NCI-H2196 (cell line): ENCODE results near the gene FANCG.
A peak's percentile ranks its signal among the peaks of the same experiment; 100 is the strongest.

Source experiments
- DNase-seq: peaks from one replicate; lab custom pipeline; 2025; ENCODE audit not compliant: unreplicated experiment; lab: John Stamatoyannopoulos, UW

Gene FANCG

GRCh38 chr9:35104586-35104985 is 24.8 kb upstream of the FANCG start:
- DNase-seq, result no peak

GRCh38 chr9:35103660-35104191 is 24.0 kb upstream of the FANCG start:
- no peak for DNase-seq

GRCh38 chr9:35102769-35103659 is 23.3 kb upstream of the FANCG start, which contains the start of gene STOML2:
Gene STOML2 (minus strand): TSS chr9:35103131. CDS start chr9:35103094, 37 bp downstream.
- DNase-seq, result peak; percentile 95

GRCh38 chr9:35102465-35102768 is 22.7 kb upstream of the FANCG start:
- no peak for DNase-seq

GRCh38 chr9:35097573-35097972 is 17.8 kb upstream of the FANCG start:
- no peak for DNase-seq

- DNase-seq, result peak; percentile 88
These were observed 16.5 kb upstream of the FANCG start, which contains the start of gene PIGO for GRCh38 chr9:35096035-35096849. Gene PIGO (minus strand): TSS chr9:35096591. CDS start chr9:35095565, 1,026 bp downstream.

- no peak for DNase-seq
These were observed 11.8 kb upstream of the FANCG start for GRCh38 chr9:35091536-35091935.

- DNase-seq, result no peak
These were observed 9.7 kb upstream of the FANCG start for GRCh38 chr9:35089434-35089833.

- no peak for DNase-seq
These were observed 5.3 kb upstream of the FANCG start for GRCh38 chr9:35085078-35085477.

- DNase-seq, result no peak
These were observed 709 bp downstream of the FANCG start for GRCh38 chr9:35079041-35079425.

- DNase-seq, result no peak
These were observed 1.7 kb downstream of the FANCG start for GRCh38 chr9:35078066-35078465.

GRCh38 chr9:35076848-35077247 is 2.9 kb downstream of the FANCG start:
- DNase-seq, result no peak

- DNase-seq, result no peak
These were observed 4.4 kb downstream of the FANCG start for GRCh38 chr9:35075358-35075757.

GRCh38 chr9:35074791-35075190 is 5.0 kb downstream of the FANCG start:
- no peak for DNase-seq

- no peak for DNase-seq
These were observed 5.6 kb downstream of the FANCG start for GRCh38 chr9:35074141-35074540.

- no peak for DNase-seq
These were observed 6.5 kb downstream of the FANCG start for GRCh38 chr9:35073279-35073612.

GRCh38 chr9:35072461-35073278 is 7.1 kb downstream of the FANCG start, which contains the start of gene VCP:
Gene VCP (minus strand): TSS chr9:35072625. CDS start chr9:35072353, 272 bp downstream.
- DNase-seq, result peak; percentile 98

GRCh38 chr9:35071814-35072460 is 7.8 kb downstream of the FANCG start:
- peak; percentile 82 for DNase-seq

- DNase-seq, result no peak
These were observed 8.6 kb downstream of the FANCG start for GRCh38 chr9:35070823-35071813.
